Middle frontal gyrus (tissue), 1 donor: ENCODE data around the gene DNER.
"Not testable (repeated sequence)": the region's sequence is repeated elsewhere in the genome, so short reads cannot be mapped to it uniquely, and the experiment has no call there.

ENCODE experiments used
- DNase-seq: peaks from one replicate; pipeline ENCODE4 v3.0.0-alpha.2; 2015; ENCODE audit warnings: low spot score; ENCODE audit errors: extremely low spot score

Gene DNER

GRCh38 chr2:229407170-229407569, 307.2 kb downstream of the DNER start:
- no peak for DNase-seq

DNA sequence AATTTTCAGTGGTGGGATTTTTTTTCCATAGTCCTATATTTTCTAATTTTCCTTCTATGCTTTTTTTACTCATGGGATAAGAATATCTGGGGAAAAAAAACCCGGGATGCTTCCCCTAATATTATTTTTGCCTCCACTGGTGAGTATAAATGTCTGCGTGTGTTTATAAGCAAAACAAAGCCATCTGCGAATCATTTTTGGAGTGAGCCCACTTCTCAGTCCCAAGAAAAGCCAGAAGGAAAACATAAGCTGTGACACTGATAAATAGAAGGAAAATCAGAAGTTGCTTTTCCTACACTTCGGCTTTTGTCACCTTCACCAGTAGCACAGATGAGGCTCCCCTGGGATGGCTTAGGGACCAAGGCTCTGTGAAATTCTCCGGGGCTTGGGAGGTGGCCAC, 308.6 kb downstream of the DNER start:
- DNase-seq: no peak

DNA sequence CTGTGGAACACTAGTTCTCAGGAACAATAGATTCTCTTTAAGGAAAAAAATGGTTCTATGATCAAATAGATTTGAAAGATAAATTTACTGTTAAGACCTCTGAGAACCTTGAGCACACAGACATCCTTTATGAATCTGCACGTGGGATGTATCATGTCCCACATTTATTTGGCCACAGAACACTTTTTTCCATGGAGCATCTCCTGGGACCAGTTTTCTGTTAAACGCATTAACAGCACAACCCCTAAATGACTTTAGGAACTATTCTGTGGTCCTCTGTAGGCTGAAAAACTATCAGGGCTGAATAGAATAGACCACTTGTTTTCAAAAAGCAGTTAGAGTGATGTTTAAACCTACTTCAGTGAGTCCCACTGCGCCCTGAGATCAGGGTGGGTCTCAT, 311.1 kb downstream of the DNER start:
- DNase-seq: no peak

DNA sequence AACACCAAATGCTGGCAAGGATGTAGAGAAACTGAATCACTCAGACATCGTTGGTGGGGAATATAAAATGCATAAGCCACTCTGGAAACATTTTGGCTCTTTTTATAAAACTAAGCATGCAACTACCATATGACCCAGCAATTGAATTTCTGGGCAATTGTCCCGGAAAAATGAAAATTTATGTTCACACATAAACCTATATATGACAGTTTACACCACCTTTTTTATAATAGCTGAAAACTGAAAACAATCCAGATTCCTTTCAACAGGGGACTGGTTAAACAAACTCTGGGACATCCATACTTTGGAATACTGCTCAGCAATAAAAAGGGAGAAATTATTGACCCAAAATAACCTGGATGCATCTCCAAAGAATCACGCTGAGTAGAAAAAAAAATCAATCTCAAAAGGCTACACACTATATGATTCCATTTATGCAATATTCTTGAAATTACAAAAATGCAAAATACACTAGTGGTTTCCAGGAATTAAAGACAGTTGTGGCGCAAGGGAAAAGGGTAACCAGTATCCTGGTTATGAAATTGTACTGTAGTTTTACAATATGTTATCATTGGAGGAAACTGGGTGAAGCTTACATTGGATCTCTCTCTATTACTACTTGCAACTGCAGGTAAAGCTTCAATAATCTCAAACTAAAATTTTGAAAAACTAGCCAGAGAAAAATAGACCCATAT, 313.0 kb downstream of the DNER start:
- DNase-seq: no peak

DNA sequence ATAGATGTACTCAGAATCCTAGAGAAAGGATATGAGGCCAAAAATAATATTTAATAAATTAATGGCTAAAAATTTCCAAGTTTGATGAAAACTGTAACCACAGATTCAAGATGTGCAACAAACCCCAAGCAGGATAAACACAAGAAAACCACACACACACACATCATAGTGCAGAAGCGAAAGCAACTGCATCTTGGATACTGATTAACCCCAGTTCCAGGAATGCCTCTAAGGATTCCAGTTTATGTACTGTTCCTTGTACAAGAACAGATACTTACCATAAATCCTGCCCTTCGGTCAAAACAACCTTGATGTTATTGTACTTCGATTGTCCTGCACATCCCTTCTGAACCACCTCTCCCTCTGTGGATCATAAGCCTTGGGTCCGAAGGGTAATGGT, 320.4 kb downstream of the DNER start:
- DNase-seq: no peak

- no peak for DNase-seq
These were observed 322.2 kb downstream of the DNER start for GRCh38 chr2:229392196-229392595.

GRCh38 chr2:229388731-229389130, 325.6 kb downstream of the DNER start:
- no peak for DNase-seq

DNA sequence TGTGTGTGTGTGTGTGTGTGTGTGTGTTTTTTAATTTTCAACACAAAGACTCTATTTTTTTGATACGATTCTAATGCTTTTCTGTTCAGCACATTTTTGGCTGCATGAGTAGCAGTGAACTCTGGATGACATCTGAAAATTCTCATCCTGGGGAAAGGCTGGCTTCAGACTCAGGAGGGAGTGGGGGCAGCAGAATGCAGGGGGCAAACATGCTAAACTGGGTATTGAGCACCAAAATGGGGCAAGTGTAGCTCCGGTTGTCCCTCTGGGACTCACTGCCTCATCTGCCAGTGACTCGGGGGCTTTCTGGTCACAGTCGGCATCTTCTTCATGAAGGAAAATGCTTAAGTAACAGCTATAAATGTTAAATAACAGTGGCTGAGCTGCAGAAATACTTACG, 326.5 kb downstream of the DNER start:
- no peak for DNase-seq

- DNase-seq: no peak
These were observed 334.2 kb downstream of the DNER start for GRCh38 chr2:229380101-229380625.

DNA sequence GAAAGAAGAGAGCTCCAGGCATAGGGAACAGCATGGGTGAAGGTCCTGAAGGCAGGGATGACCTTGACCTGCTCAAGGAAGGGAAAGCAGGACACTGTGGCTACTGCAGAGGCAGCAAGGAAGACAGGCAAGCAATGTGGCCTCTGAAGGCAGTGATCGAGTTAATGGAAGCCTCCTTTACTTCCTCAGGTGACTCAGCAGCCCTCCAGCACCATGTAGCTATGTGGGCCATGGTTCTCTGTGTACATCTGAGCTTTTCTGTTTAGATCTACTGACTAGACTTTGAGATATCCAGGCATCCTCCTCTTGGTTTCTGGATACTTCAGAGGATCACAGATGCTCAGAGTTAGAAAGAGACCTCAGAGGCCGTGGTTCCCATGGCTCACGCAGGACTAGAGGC, 336.0 kb downstream of the DNER start:
- DNase-seq: no peak

GRCh38 chr2:229376866-229377265, 337.5 kb downstream of the DNER start:
- no peak for DNase-seq

DNA sequence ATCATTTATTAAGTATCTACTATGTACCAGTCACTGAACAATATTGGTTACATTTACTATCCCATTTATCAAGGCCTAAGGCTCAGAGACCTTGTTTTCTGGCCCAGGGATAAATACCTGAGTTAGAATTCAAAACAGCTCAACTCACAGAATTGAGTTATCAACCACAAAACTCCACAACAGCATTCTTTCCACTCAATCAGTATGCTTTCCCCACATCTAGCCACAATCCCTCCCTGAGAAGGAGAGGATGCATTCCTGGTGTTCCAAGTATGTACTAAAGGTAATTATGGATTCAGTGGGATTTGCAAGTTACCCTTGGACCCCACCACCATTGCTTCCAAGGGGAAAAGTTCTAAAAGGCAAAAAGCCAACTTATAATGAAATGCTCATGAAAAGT, 339.1 kb downstream of the DNER start:
- no peak for DNase-seq

GRCh38 chr2:229373311-229373710, 341.0 kb downstream of the DNER start:
- not testable (repeated sequence) for DNase-seq

DNA sequence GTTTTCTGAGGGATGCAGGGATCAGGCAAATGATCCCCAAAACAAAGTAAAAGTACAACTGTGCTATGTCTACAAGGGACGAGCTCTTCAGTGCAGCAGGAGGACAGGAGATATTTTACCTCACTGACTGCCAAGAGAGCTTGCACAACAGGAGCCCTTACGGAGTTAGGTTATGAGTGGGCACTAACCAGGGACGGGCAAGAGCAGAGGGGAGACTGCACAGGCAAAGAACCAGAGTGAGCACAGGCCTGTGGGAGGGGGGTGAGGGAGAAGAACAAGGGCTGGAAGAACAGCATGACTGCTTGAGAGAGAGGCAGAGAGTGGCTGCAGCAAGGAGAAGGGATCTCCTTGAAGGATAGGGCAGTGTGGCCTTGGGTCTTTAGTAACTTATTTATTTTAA, 342.1 kb downstream of the DNER start:
- DNase-seq: no peak

DNA sequence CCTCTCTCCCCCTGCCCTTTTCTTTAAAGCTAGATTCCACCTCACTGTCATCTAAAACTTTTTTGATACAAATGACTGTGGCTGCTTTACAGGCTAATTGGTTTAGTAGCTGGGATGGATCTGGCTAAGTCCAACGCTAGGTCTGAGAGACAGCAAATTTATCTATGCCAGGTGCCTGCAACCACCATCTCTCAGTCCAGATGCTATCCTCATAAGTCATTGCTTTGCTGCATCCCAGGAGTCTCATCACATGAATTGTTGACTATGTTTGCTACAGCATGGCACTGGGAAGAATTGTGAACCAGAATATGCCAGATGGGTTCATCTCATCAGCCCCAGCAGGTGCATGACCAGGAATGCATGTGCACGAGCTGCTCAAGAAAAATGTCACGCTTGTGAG, 343.3 kb downstream of the DNER start:
- no peak for DNase-seq

- peak; percentile 50 for DNase-seq
These were observed 343.8 kb downstream of the DNER start for GRCh38 chr2:229370509-229370908.

DNA sequence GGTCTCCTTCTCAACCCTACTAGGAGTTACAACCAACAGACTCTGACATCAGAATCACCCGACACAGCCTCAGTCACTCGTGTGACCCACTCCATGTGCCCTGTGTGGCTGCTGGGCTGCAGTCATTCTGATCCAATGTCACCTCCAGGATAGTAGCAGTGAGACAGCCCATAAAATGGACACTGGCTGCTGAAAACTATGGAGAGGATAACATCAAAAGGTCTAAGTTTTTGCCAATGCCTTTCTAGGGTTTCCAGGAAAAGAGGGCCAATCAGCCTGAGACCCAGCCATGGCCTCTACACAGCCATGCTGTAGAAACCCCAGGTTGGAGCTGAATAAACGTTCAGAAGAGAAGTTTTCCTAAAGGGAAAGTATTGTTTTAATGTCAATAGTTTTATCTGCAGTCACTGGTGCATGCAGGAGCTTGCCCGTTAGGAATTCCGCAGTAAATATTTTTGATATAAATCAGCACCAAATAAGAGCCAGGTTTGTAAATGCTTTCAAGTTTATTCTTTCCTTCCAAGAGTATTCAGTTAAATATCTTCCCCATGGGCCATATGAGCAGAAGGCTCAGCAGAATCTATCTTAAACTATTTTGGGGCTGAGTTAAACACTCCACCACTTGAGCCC, 351.1 kb downstream of the DNER start:
- no peak for DNase-seq

DNA sequence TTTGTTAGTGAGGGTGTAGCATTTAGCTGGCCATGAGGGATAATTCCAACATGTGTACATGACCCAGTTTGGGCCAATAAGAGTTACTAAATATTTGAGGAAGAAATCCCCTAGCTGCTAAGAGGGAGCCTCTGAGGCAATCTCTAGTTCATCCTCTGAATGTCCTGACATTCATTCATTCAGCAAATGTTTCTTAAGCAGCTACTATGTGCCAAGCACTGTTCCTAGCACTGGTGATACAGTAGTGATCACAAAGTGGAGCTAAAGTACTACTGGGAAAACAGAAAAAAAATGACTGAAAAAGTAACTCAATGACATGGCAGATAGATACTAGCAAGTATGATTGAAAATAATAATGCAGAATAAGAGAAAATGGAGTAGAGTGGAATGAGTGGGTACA, 363.5 kb downstream of the DNER start:
- no peak for DNase-seq

DNA sequence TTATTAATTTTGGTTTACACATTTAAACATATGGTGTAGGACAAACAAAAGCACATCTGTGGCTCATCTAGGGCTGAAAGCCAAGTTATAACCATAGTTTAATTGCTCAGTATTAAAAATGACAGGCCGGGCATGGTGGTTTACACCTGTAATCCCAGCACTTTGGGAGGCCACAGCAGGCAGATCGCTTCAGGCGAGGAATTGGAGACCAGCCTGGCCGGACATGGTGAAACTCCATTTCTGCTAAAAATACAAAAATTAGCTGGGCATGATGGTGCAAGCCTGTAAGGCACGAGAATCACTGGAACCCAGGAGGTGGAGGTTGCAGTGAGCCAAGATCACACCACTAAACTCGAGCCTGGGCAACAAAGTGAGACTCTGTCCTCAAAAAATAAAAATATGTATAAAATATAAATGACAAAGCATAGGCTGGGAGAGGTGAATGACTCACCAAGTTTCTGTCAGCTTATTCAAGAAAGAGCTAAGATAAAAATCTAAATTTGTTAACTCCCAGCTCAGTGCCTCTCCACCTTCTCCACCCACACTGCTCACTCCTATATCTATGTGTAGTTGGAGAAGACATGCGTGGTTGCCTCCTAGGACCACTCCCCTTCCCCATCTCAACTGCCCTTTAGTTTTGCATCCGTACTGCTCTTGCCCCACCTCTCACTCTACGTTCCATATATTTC, 364.1 kb downstream of the DNER start:
- DNase-seq: no peak

GRCh38 chr2:229348128-229348527, 366.2 kb downstream of the DNER start:
- DNase-seq: no peak

GRCh38 chr2:229346816-229347540, 367.4 kb downstream of the DNER start:
- no peak for DNase-seq

DNA sequence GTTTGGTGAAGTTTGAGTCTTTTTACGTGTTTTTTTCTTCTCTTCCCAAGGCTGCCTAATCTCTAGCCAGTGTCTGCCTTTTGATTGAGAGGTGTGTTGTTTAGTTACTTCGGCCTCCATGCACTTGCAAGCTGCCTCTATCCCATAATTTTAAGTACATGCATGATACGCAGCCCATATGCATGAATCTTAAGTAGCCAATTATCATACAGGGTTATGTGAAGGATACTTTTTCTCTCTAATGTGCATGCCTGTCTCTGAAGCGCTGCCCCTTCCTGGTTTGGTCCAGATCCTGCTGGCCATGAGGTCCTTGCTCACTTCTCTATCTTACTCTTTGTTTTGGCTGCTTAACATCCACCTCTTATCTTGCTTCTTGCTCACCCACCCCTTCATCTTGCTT, 369.4 kb downstream of the DNER start:
- no peak for DNase-seq
